ENCODE results near the gene DMRTB1.

The DMRTB1 gene

GRCh38 chr1:53505891-53506290, 46.7 kb downstream of the DMRTB1 start:
- no peak overlapping the region for H3K4me3 ChIP-seq (ENCODE audit: low read depth, low read length)
- TF ChIP-seq CTCF (IDR thresholded peaks at IDR 0.05; ENCODE audit: insufficient read depth, low read depth, low read length, missing control alignments) = no peak
- DNase-seq (ENCODE audit: low read depth) = no peak

- DNase-seq (ENCODE audit: low read depth) = no peak
- H3K4me3 ChIP-seq (ENCODE audit: low read depth, low read length) = no peak overlapping the region
- no peak for TF ChIP-seq CTCF (IDR thresholded peaks at IDR 0.05; ENCODE audit: insufficient read depth, low read depth, low read length, missing control alignments)
These were observed 47.3 kb downstream of the DMRTB1 start for GRCh38 chr1:53506355-53507050.

GRCh38 chr1:53507116-53507820, 48.1 kb downstream of the DMRTB1 start:
- no peak for TF ChIP-seq CTCF (IDR thresholded peaks at IDR 0.05; ENCODE audit: insufficient read depth, low read depth, low read length, missing control alignments)
- DNase-seq (ENCODE audit: low read depth) = no peak
- H3K4me3 ChIP-seq (ENCODE audit: low read depth, low read length) = no peak overlapping the region

GRCh38 chr1:53508056-53508990, 49.1 kb downstream of the DMRTB1 start:
- DNase-seq (ENCODE audit: low read depth) = no peak
- no peak for TF ChIP-seq CTCF (IDR thresholded peaks at IDR 0.05; ENCODE audit: insufficient read depth, low read depth, low read length, missing control alignments)
- H3K4me3 ChIP-seq (ENCODE audit: low read depth, low read length) = no peak overlapping the region

- H3K4me3 ChIP-seq (ENCODE audit: low read depth, low read length) = no peak overlapping the region
- no peak for DNase-seq (ENCODE audit: low read depth)
- no peak for TF ChIP-seq CTCF (IDR thresholded peaks at IDR 0.05; ENCODE audit: insufficient read depth, low read depth, low read length, missing control alignments)
These were observed 49.9 kb downstream of the DMRTB1 start for GRCh38 chr1:53508991-53509666.

- DNase-seq (ENCODE audit: low read depth) = no peak
- TF ChIP-seq CTCF (IDR thresholded peaks at IDR 0.05; ENCODE audit: insufficient read depth, low read depth, low read length, missing control alignments) = no peak
- H3K4me3 ChIP-seq (ENCODE audit: low read depth, low read length) = no peak overlapping the region
These were observed 50.6 kb downstream of the DMRTB1 start for GRCh38 chr1:53509775-53510174.
